Lower leg skin (tissue), 3 donors: ENCODE results near the gene NCBP1.

ENCODE experiments used
- POLR2A ChIP-seq, 2 donors: fragments of 450-650 bp; IDR thresholded peaks; one replicate each; pipeline ENCODE4 v1.6.1; 2016 to 2017; ENCODE audit warnings: antibody characterized with exemption in 2 of 2, mild to moderate bottlenecking in 1 of 2, moderate library complexity in 1 of 2
- TF ChIP-seq, protein P1 (sequence below), 3 donors: fragments of 450-650 bp; IDR thresholded peaks; one replicate each; pipeline ENCODE4 v1.5.1; 2016; ENCODE audit warnings: antibody characterized with exemption in 3 of 3, mild to moderate bottlenecking in 3 of 3, moderate library complexity in 2 of 3

DNA sequence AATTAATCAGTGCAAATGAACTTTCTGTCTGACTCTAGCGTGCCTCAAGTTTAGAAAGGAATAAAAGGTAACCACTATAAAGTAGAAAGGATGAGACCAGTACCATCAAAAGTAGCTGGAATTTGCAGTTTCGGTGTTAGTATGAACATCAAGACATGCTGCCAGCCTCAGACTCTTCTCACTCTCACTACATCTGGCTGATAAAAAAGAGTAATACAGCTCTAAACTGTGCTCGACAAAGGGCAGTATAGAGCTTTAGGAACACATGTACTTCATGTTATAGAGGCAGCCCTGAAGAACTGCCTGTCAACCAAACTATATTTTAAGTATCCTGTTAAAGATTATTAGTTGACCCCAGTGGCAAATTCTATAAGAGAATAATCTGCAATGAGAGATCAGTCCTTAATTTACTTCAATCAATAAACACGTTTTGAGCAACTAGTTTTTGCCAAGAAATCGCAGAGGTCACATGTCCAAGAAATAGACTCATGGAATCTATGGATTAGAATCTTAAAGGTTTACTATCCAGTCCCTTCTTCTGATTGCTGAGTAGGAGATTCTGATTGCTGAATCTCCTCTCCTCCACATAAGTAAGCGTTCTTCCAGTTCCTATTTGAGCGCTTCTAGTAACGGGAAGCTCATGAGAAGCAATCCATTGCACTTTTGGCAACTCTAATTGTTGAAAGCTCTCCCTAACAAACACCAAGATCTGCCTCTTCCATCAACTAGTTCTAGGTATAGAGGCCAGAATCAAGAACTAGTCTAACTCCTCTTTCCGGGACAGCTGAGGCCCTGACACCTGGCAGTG is 62.6 kb downstream of the NCBP1 start:
- TF ChIP-seq, protein P1, sequence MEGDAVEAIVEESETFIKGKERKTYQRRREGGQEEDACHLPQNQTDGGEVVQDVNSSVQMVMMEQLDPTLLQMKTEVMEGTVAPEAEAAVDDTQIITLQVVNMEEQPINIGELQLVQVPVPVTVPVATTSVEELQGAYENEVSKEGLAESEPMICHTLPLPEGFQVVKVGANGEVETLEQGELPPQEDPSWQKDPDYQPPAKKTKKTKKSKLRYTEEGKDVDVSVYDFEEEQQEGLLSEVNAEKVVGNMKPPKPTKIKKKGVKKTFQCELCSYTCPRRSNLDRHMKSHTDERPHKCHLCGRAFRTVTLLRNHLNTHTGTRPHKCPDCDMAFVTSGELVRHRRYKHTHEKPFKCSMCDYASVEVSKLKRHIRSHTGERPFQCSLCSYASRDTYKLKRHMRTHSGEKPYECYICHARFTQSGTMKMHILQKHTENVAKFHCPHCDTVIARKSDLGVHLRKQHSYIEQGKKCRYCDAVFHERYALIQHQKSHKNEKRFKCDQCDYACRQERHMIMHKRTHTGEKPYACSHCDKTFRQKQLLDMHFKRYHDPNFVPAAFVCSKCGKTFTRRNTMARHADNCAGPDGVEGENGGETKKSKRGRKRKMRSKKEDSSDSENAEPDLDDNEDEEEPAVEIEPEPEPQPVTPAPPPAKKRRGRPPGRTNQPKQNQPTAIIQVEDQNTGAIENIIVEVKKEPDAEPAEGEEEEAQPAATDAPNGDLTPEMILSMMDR (IDR thresholded peaks at IDR 0.05): no peak
- no peak for TF ChIP-seq POLR2A (IDR thresholded peaks at IDR 0.05)
